ENCODE measurements around the gene MYO7A. TPM values are rescaled to one million over a fixed set of nuclear protein-coding genes. Genes with fewer than 3 reads are reported as not detected.

MYO7A gene
- total and polyA plus RNA-seq, 2 of the 8 experiments (the other 6 are each of a cell fraction or from before 2014, with no cell fraction given) = 1.5 to 1.9 TPM

- Histone ChIP-seq H3K9ac (replicated peaks in 1 of 4; ENCODE audit: extremely low read depth in 1 of 4, low read depth in 3 of 4, low read length in 3 of 4) (no peak overlapping the region), H2BK15ac (ENCODE audit: low read length) (no peak overlapping the region), H4K20me1 (replicated peaks in 1 of 2; ENCODE audit: control insufficient read depth in 1 of 2, insufficient read depth in 2 of 2, low read length in 2 of 2) (no peaks in the 10 kb centered on the region), H3K79me1 (ENCODE audit: low read depth, low read length) (no peaks in the 10 kb centered on the region), H3K4ac (replicated peaks; ENCODE audit: insufficient read length, low read depth, low read length) (no peak overlapping the region), H3K36me3 (ENCODE audit: control insufficient read depth in 2 of 4, insufficient read depth in 4 of 4, low read length in 3 of 4) (no peaks in the 10 kb centered on the region), H3K9me3 (ENCODE audit: insufficient read depth in 2 of 2, low read depth in 1 of 2, low read length in 1 of 2) (no peaks in the 10 kb centered on the region), H3K4me3 (ENCODE audit: extremely low read depth in 1 of 4, insufficient read depth in 2 of 4, low read depth in 3 of 4, low read length in 4 of 4) (no peak overlapping the region), H4K8ac (ENCODE audit: extremely low read depth, insufficient read depth, low read length) (no peak overlapping the region), H3K4me2 (ENCODE audit: insufficient read depth in 1 of 2, low read depth in 2 of 2, low read length in 2 of 2) (no peak overlapping the region), H3K4me1 (replicated peaks in 1 of 4; ENCODE audit: control insufficient read depth in 3 of 4, insufficient read depth in 4 of 4, low read length in 3 of 4) (peaks cover 0 to 3% (median 1%) of the 10 kb centered on the region in 4 experiments; a peak in 3 of 7 replicates), H3K23ac (ENCODE audit: insufficient read length) (no peak overlapping the region), H3K27me3 (replicated peaks in 1 of 4; ENCODE audit: control insufficient read depth in 3 of 4, extremely low read depth in 1 of 4, insufficient read depth in 3 of 4, low read length in 3 of 4) (no peaks in the 10 kb centered on the region), H3K79me2 (ENCODE audit: control insufficient read depth in 1 of 2, insufficient read depth in 2 of 2, low read length in 2 of 2) (no peaks in the 10 kb centered on the region), H2BK12ac (ENCODE audit: low read depth, low read length) (no peak overlapping the region), H3K27ac (ENCODE audit: low read depth, low read length) (no peak overlapping the region), H2BK20ac (ENCODE audit: low read length) (no peak overlapping the region), H2BK120ac (replicated peaks; ENCODE audit: low read depth, low read length) (no peak overlapping the region), H3K18ac (ENCODE audit: extremely low read depth, low read length) (no peak overlapping the region), H2AK5ac (ENCODE audit: low read depth, low read length) (no peak overlapping the region), H4K91ac (replicated peaks; ENCODE audit: insufficient read length, low read length) (no peak overlapping the region), H3K56ac (replicated peaks; ENCODE audit: insufficient read length, low read depth, low read length) (no peak overlapping the region), H4K5ac (ENCODE audit: insufficient read length, low read depth, low read length) (no peak overlapping the region), H3K23me2 (ENCODE audit: low read depth, low read length) (no peaks in the 10 kb centered on the region), H2BK5ac (ENCODE audit: low read depth, low read length) (no peak overlapping the region), H3K14ac (ENCODE audit: insufficient read length) (no peak overlapping the region), H2AFZ (ENCODE audit: low read length) (no peak overlapping the region)
- no peak for FAIRE-seq
- ChIA-PET POLR2A (ENCODE audit: partially characterized antibody) (no interaction called here), CTCF (ENCODE audit: partially characterized antibody) (interaction anchor here (1.0 to 19.1 kb wide), 9 partner anchors 7 to 311 kb away, joined by 4 to 297 read pairs (median 10); partner anchors contain the start of genes MYO7A and OMP)
- TF ChIP-seq PHF8 (conservative IDR thresholded peaks at IDR 0.05; ENCODE audit: low read depth, low read length) = no peak
- no peak for TF ChIP-seq TAF7 (optimal IDR thresholded peaks at IDR 0.05; ENCODE audit: borderline replicate concordance, low read depth, low read length)
- no peak for DNase-seq (ENCODE audit: low read depth in 1 of 2, low spot score in 2 of 2)
- WGBS, 2 experiments (ENCODE audit: extremely low coverage in 1 of 2, insufficient coverage in 1 of 2, insufficient read length in 1 of 2, insufficient replicate concordance in 2 of 2, low coverage in 1 of 2, low lambda C conversion rate in 2 of 2, missing lambda C conversion rate in 1 of 2) = 84% methylated on average over 6 of the region's 6 CpGs; no CpG with 5 or more reads in 1 of the 2 experiments
Observed at GRCh38 chr11:77110836-77111235, 17.2 kb upstream of the MYO7A start.
